Esophagus squamous epithelium (tissue), 5 donors: ENCODE data around the gene HGD. TPM values are rescaled to one million over a fixed set of nuclear protein-coding genes. Genes with fewer than 3 reads are reported as not detected.

ENCODE experiments used
- DNase-seq: peaks from one replicate; lab custom pipeline; 2025; lab: John Stamatoyannopoulos, UW
- H3K27ac ChIP-seq, 4 donors: fragments of 200-600 bp; sonication (generic); one replicate each; pipeline ENCODE4 v1.5.1; 2016 to 2019; ENCODE audit warnings: mild to moderate bottlenecking in 1 of 4
- H3K27me3 ChIP-seq, 4 donors: fragments of 200-600 bp; sonication (generic); 1 replicate in 3 of 4; 2 replicates in 1 of 4; pipeline versions ENCODE4 v1.5.1 to v1.6.0; 2017 to 2021; ENCODE audit warnings: antibody characterized with exemption in 1 of 4
- H3K36me3 ChIP-seq, 3 donors: fragments of 200-600 bp; sonication (generic); one replicate each; pipeline ENCODE4 v1.5.1; 2016 to 2019
- H3K4me1 ChIP-seq, 3 donors: fragments of 200-600 bp; sonication (generic); one replicate each; pipeline ENCODE4 v1.5.1; 2017 to 2019
- H3K4me3 ChIP-seq, 4 donors: fragments of 200-600 bp; sonication (generic); 1 replicate in 3 of 4; 2 replicates in 1 of 4; pipeline ENCODE4 v1.5.1; 2016 to 2019; ENCODE audit warnings: mild to moderate bottlenecking in 2 of 4, moderate library complexity in 1 of 4
- H3K9me3 ChIP-seq, 3 donors: fragments of 200-600 bp; sonication (generic); one replicate each; pipeline ENCODE4 v1.5.1; 2016 to 2019
- CTCF ChIP-seq, 6 experiments: fragments of 450-650 bp in 4 of 6; fragments of 200-600 bp in 2 of 6; sonication (generic) in 2 of 6; IDR thresholded peaks; one replicate each; pipeline ENCODE4 v1.5.1; 2016 to 2019; ENCODE audit warnings: antibody characterized with exemption in 6 of 6, mild to moderate bottlenecking in 4 of 6, moderate library complexity in 4 of 6
- POLR2A ChIP-seq, 4 donors: fragments of 450-650 bp; IDR thresholded peaks; one replicate each; pipeline ENCODE4 v1.6.1; 2017; ENCODE audit warnings: antibody characterized with exemption in 4 of 4, mild to moderate bottlenecking in 4 of 4, moderate library complexity in 3 of 4
- WGBS, 2 donors: methylation state at CpG; one replicate each; pipeline ENCODE4 v1.1.5; 2018; 5-methylcytosine and 5-hydroxymethylcytosine counted together
- intact Hi-C: fragments of 100-400 bp; cut with DNase I; formaldehyde crosslinking; loops from one replicate; pipeline ENCODE4 v1.15.0; 2022
- total RNA-seq, 4 donors: library from RNA; depleted of rRNA; stranded (reverse); fragments of >200 nt; gene quantifications; one replicate each; pipeline ENCODE4 v1.1.0, GENCODE V29; 2016
- donor health status: DM: yes; HTN: yes; CAD: no.

HGD gene
- total RNA-seq, 4 donors from 2014 or later: 0.12 TPM; not detected in 3

GRCh38 chr3:120664926-120665325, 17.1 kb downstream of the HGD start:
- Histone ChIP-seq H3K4me1 (peaks cover 0 to 4% (median 0%) of the 10 kb centered on the region in 3 donors), H3K9me3 (no peaks in the 10 kb centered on the region), H3K27ac (no peak overlapping the region), H3K36me3 (no peaks in the 10 kb centered on the region), H3K27me3 (peaks cover 0 to 5% (median 0%) of the 10 kb centered on the region in 4 donors), H3K4me3 (no peak overlapping the region)
- no peak for DNase-seq
- TF ChIP-seq CTCF (IDR thresholded peaks at IDR 0.05): no peak
- intact Hi-C loops: no loop called here

GRCh38 chr3:120661945-120662344, 20.1 kb downstream of the HGD start:
- no peak for DNase-seq
- 52 to 56% methylated on average over 5 of the region's 5 CpGs for WGBS, 2 donors
- Histone ChIP-seq H3K27ac (no peak overlapping the region), H3K27me3 (peaks cover 0 to 5% (median 0%) of the 10 kb centered on the region in 4 donors), H3K4me3 (no peak overlapping the region), H3K9me3 (no peaks in the 10 kb centered on the region), H3K36me3 (no peaks in the 10 kb centered on the region), H3K4me1 (peaks cover 0 to 4% (median 0%) of the 10 kb centered on the region in 3 donors)
- no peak for TF ChIP-seq POLR2A (IDR thresholded peaks at IDR 0.05)
- TF ChIP-seq CTCF (IDR thresholded peaks at IDR 0.05): no peak
- intact Hi-C loops: no loop called here

- H3K27ac ChIP-seq: no peak overlapping the region
- 30 to 35% methylated on average over 2 of the region's 2 CpGs for WGBS, 2 donors
- H3K9me3 ChIP-seq: no peaks in the 10 kb centered on the region
- peaks cover 0 to 5% (median 0%) of the 10 kb centered on the region in 4 donors for H3K27me3 ChIP-seq
- peaks cover 0 to 4% (median 0%) of the 10 kb centered on the region in 3 donors for H3K4me1 ChIP-seq
- no peak overlapping the region for H3K4me3 ChIP-seq
- H3K36me3 ChIP-seq: no peaks in the 10 kb centered on the region
- TF ChIP-seq POLR2A (IDR thresholded peaks at IDR 0.05) (no peak), CTCF (IDR thresholded peaks at IDR 0.05) (no peak)
- DNase-seq: no peak
- intact Hi-C loops: no loop called here
These were observed 20.7 kb downstream of the HGD start for GRCh38 chr3:120661106-120661905.

- TF ChIP-seq POLR2A (IDR thresholded peaks at IDR 0.05) (no peak), CTCF (IDR thresholded peaks at IDR 0.05) (no peak)
- peaks cover 0 to 5% (median 0%) of the 10 kb centered on the region in 4 donors for H3K27me3 ChIP-seq
- DNase-seq: no peak
- intact Hi-C loops: no loop called here
- H3K9me3 ChIP-seq: no peaks in the 10 kb centered on the region
- no peak overlapping the region for H3K27ac ChIP-seq
- H3K4me3 ChIP-seq: no peak overlapping the region
- WGBS, 2 donors: 76 to 79% methylated on average over 2 of the region's 2 CpGs
- H3K36me3 ChIP-seq: no peaks in the 10 kb centered on the region
- H3K4me1 ChIP-seq: peaks cover 0 to 4% (median 0%) of the 10 kb centered on the region in 3 donors
These were observed 22.2 kb downstream of the HGD start for GRCh38 chr3:120659834-120660233.

- Histone ChIP-seq H3K4me3 (no peak overlapping the region), H3K27me3 (peaks cover 0 to 5% (median 0%) of the 10 kb centered on the region in 4 donors), H3K36me3 (no peaks in the 10 kb centered on the region), H3K27ac (no peak overlapping the region), H3K9me3 (no peaks in the 10 kb centered on the region), H3K4me1 (peaks cover 0 to 4% (median 0%) of the 10 kb centered on the region in 3 donors)
- intact Hi-C loops: no loop called here
- 81 to 89% methylated on average over 1 of the region's 1 CpG for WGBS, 2 donors
- TF ChIP-seq CTCF (IDR thresholded peaks at IDR 0.05) (no peak), POLR2A (IDR thresholded peaks at IDR 0.05) (no peak)
- DNase-seq: no peak
These were observed 22.8 kb downstream of the HGD start for GRCh38 chr3:120659285-120659684.
